HepG2 (cell line): Measurements from ENCODE around the gene YEATS2.

Experiments
- ARNT2 ChIP-seq: sonication (generic); formaldehyde crosslinking; IDR thresholded peaks from 2 replicates; pipeline ENCODE4 v1.8.0; 2022; ENCODE audit warnings: mild to moderate bottlenecking, low read depth, missing genetic modification reagents, moderate library complexity
- BRCA1 ChIP-seq: sonication (generic); formaldehyde crosslinking; IDR thresholded peaks from 2 replicates; pipeline ENCODE4 v1.4.0; 2020; ENCODE audit warnings: missing genetic modification reagents
- EP300 ChIP-seq, 3 experiments: sonication (generic) in 1 of 3; formaldehyde crosslinking in 1 of 3; IDR thresholded peaks; 2 replicates each; pipeline versions ENCODE4 v1.5.1 to v1.6.1; 2011 to 2020; ENCODE audit warnings: low read depth in 2 of 3, low read length in 2 of 3, borderline replicate concordance in 1 of 3, improper control_type of control experiment in 1 of 3, mild to moderate bottlenecking in 1 of 3, missing genetic modification reagents in 1 of 3, moderate library complexity in 1 of 3
- EZH2 ChIP-seq: conservative IDR thresholded peaks from 2 replicates; pipeline ENCODE4 v1.6.1; 2012; ENCODE audit warnings: mild to moderate bottlenecking, low read depth, low read length, moderate library complexity
- FOXA1 ChIP-seq, 2 experiments: fragments of 450-650 bp in 1 of 2; sonication (generic) in 1 of 2; formaldehyde crosslinking in 1 of 2; IDR thresholded peaks; 2 replicates each; pipeline versions ENCODE4 v1.4.0 to v1.6.1; 2016 to 2020; ENCODE audit warnings: missing genetic modification reagents in 1 of 2
- KDM3A ChIP-seq: IDR thresholded peaks from 2 replicates; pipeline ENCODE4 v1.6.1; 2018; ENCODE audit warnings: low read depth, missing compliant biosample characterization
- PCBP1 ChIP-seq: fragments of 200-400 bp; formaldehyde crosslinking; IDR thresholded peaks from 2 replicates; pipeline ENCODE4 v1.6.1; 2017; ENCODE audit warnings: mild to moderate bottlenecking, low read depth, low read length, borderline replicate concordance
- RAD51 ChIP-seq: fragments of 450-650 bp; IDR thresholded peaks from 2 replicates; pipeline ENCODE4 v1.6.1; 2016; ENCODE audit warnings: borderline replicate concordance
- SMAD3 ChIP-seq: sonication (generic); formaldehyde crosslinking; IDR thresholded peaks from 2 replicates; pipeline ENCODE4 v1.4.0; 2020; ENCODE audit warnings: missing genetic modification reagents
- ZFY ChIP-seq: sonication (generic); formaldehyde crosslinking; IDR thresholded peaks from 2 replicates; pipeline ENCODE4 v1.4.0; 2020; ENCODE audit warnings: missing genetic modification reagents
- ZNF263 ChIP-seq: sonication (generic); formaldehyde crosslinking; IDR thresholded peaks from 2 replicates; pipeline ENCODE4 v1.4.0; 2020; ENCODE audit warnings: missing genetic modification reagents
- TF ChIP-seq, protein P1 (sequence below): sonication (generic); formaldehyde crosslinking; IDR thresholded peaks from 2 replicates; pipeline ENCODE4 v1.5.0; 2020; ENCODE audit warnings: mild to moderate bottlenecking, missing genetic modification reagents, moderate library complexity
- TF ChIP-seq, protein P2 (sequence below): sonication (generic); formaldehyde crosslinking; IDR thresholded peaks from 2 replicates; pipeline ENCODE4 v1.8.0; 2022; ENCODE audit warnings: mild to moderate bottlenecking, missing genetic modification reagents; ENCODE audit not compliant: insufficient replicate concordance

GRCh38 chr3:183699238-183699947 is 1.8 kb downstream of the YEATS2 start:
- TF ChIP-seq BRCA1 (CRISPR knock-in tag) (no peak), ARNT2 (no peak), SMAD3 (CRISPR knock-in tag) (no peak), KDM3A (CRISPR knock-in tag) (no peak), EZH2 (no peak), RAD51 (no peak), FOXA1 (IDR thresholded peaks at IDR 0.05) (no peak), FOXA1 (CRISPR knock-in tag; IDR thresholded peaks at IDR 0.05) (no peak), PCBP1 (no peak), EP300 (IDR thresholded peaks at IDR 0.05; ENCODE audit: low read depth in 2 of 2, low read length in 2 of 2) (no peak), EP300 (CRISPR knock-in tag; IDR thresholded peaks at IDR 0.05; ENCODE audit: borderline replicate concordance) (no peak), ZNF263 (CRISPR knock-in tag) (no peak), ZFY (CRISPR knock-in tag) (no peak)
- TF ChIP-seq, protein P1, sequence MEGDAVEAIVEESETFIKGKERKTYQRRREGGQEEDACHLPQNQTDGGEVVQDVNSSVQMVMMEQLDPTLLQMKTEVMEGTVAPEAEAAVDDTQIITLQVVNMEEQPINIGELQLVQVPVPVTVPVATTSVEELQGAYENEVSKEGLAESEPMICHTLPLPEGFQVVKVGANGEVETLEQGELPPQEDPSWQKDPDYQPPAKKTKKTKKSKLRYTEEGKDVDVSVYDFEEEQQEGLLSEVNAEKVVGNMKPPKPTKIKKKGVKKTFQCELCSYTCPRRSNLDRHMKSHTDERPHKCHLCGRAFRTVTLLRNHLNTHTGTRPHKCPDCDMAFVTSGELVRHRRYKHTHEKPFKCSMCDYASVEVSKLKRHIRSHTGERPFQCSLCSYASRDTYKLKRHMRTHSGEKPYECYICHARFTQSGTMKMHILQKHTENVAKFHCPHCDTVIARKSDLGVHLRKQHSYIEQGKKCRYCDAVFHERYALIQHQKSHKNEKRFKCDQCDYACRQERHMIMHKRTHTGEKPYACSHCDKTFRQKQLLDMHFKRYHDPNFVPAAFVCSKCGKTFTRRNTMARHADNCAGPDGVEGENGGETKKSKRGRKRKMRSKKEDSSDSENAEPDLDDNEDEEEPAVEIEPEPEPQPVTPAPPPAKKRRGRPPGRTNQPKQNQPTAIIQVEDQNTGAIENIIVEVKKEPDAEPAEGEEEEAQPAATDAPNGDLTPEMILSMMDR (CRISPR knock-in tag) = no peak
- TF ChIP-seq, protein P2, sequence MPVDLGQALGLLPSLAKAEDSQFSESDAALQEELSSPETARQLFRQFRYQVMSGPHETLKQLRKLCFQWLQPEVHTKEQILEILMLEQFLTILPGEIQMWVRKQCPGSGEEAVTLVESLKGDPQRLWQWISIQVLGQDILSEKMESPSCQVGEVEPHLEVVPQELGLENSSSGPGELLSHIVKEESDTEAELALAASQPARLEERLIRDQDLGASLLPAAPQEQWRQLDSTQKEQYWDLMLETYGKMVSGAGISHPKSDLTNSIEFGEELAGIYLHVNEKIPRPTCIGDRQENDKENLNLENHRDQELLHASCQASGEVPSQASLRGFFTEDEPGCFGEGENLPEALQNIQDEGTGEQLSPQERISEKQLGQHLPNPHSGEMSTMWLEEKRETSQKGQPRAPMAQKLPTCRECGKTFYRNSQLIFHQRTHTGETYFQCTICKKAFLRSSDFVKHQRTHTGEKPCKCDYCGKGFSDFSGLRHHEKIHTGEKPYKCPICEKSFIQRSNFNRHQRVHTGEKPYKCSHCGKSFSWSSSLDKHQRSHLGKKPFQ = no peak
